ENCODE results near the gene TPPP2.
A peak's percentile ranks its signal among the peaks of the same experiment; 100 is the strongest.

The TPPP2 gene

GRCh38 chr14:21025371-21026273 is 4.4 kb upstream of the TPPP2 start:
- Histone ChIP-seq H3K9me3 (ENCODE audit: control insufficient read depth, insufficient read depth, low read depth, low read length) (no peaks in the 10 kb centered on the region), H3K4me3 (ENCODE audit: low read depth, low read length) (peak overlapping the region; percentile 69), H3K4me1 (ENCODE audit: control insufficient read depth, insufficient read depth, low read length) (peaks cover 10% of the 10 kb centered on the region; the same call in 1 of the 2 replicates), H3K36me3 (ENCODE audit: control insufficient read depth in 2 of 2, insufficient read depth in 1 of 2, low read length in 2 of 2) (peaks cover 0 to 17% of the 10 kb centered on the region in 2 experiments; a peak in 1 of 3 replicates), H3K27ac (ENCODE audit: extremely low read depth, low read depth, low read length) (no peak overlapping the region)
- ChIA-PET POLR2A (interaction anchor here (0.7 to 1.2 kb wide), 3 partner anchors 11 to 46 kb away, joined by 3 to 8 read pairs (median 5); partner anchors contain the start of gene ARHGEF40), CTCF (interaction anchor here (0.5 to 3.7 kb wide), 4 partner anchors 10 to 110 kb away, joined by 3 to 34 read pairs (median 4); no protein-coding TSS in a partner anchor)
- TF ChIP-seq ZNF423 (tag by site-specific recombination; IDR thresholded peaks at IDR 0.05) (no peak), ZSCAN4 (tag by site-specific recombination; IDR thresholded peaks at IDR 0.05) (peak; percentile 34; the same call in 1 of the 2 replicates), ZBTB10 (tag by site-specific recombination; IDR thresholded peaks at IDR 0.05) (peak; percentile 23; the same call in 1 of the 2 replicates), ZNF37A (tag by site-specific recombination; IDR thresholded peaks at IDR 0.05) (no peak), ZNF18 (tag by site-specific recombination; IDR thresholded peaks at IDR 0.05) (no peak)

DNA sequence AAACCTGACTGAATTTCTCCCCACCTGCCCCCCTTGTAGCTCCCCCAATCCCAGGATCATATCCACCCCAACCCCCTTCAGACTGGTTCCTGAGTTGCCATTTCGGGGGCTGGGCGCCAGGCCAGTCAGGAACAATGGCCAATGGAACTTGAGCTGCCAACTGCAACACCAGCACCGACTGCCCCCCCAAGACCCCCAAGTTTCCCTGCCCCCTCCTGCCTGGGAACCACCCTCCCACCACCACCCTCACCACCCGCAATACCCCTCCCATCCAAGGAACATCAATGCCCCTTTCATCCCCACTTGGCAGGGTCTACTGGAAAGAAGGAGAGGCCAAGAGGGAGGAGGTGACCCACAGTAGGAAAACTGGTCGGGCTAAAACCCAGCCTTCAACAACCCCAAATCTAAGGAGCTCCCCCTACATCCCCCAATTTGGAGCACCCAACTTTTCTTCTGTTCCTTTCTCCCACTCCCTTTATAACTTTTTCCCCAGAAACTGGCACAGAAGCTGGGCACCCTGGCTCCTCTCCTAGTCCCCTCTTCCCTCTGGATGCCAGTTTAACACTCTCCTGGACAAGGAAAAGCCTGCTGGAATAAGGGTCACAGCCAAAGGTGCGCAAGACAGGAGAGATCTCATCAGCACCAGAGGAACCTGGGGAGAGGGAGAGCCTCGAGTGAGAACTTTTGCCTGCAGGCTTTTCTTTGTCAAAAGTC is 3.6 kb upstream of the TPPP2 start:
- TF ChIP-seq, protein P1, sequence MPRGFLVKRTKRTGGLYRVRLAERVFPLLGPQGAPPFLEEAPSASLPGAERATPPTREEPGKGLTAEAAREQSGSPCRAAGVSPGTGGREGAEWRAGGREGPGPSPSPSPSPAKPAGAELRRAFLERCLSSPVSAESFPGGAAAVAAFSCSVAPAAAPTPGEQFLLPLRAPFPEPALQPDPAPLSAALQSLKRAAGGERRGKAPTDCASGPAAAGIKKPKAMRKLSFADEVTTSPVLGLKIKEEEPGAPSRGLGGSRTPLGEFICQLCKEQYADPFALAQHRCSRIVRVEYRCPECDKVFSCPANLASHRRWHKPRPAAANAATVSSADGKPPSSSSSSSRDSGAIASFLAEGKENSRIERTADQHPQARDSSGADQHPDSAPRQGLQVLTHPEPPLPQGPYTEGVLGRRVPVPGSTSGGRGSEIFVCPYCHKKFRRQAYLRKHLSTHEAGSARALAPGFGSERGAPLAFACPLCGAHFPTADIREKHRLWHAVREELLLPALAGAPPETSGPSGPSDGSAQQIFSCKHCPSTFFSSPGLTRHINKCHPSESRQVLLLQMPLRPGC (tag by site-specific recombination; IDR thresholded peaks at IDR 0.05), result no peak
- TF ChIP-seq ZNF335 (tag by site-specific recombination; conservative IDR thresholded peaks at IDR 0.05), result 0 out of 2 replicates have a peak, but pooled peaks have one; percentile 24
- TF ChIP-seq HOXD13 (CRISPR knock-in tag; IDR thresholded peaks at IDR 0.05; ENCODE audit: borderline replicate concordance), result no peak
- H3K27ac ChIP-seq (ENCODE audit: extremely low read depth, low read depth, low read length), result no peak overlapping the region
- CTCF ChIA-PET, result interaction anchor here (0.5 to 3.7 kb wide), 6 partner anchors 11 to 109 kb away, joined by 3 to 34 read pairs (median 3); no protein-coding TSS in a partner anchor
- no peaks in the 10 kb centered on the region for H3K9me3 ChIP-seq (ENCODE audit: control insufficient read depth, insufficient read depth, low read depth, low read length)
- H3K4me1 ChIP-seq (ENCODE audit: control insufficient read depth, insufficient read depth, low read length), result peaks cover 10% of the 10 kb centered on the region; the same call in 1 of the 2 replicates
- no peak overlapping the region for H3K4me3 ChIP-seq (ENCODE audit: low read depth, low read length)
- POLR2A ChIA-PET, result interaction anchor here (1.2 kb wide), 1 partner anchor 44 kb away, joined by 8 read pairs; the partner anchor contains the start of gene ARHGEF40
- H3K36me3 ChIP-seq (ENCODE audit: control insufficient read depth in 2 of 2, insufficient read depth in 1 of 2, low read length in 2 of 2), result peaks cover 0 to 9% of the 10 kb centered on the region in 2 experiments; a peak in 1 of 3 replicates

GRCh38 chr14:21026988-21027315 is 3.1 kb upstream of the TPPP2 start:
- POLR2A ChIA-PET, result no interaction called here
- no peak overlapping the region for H3K27ac ChIP-seq (ENCODE audit: extremely low read depth, low read depth, low read length)
- peaks cover 0 to 4% of the 10 kb centered on the region in 2 experiments; a peak in 1 of 3 replicates for H3K36me3 ChIP-seq (ENCODE audit: control insufficient read depth in 2 of 2, insufficient read depth in 1 of 2, low read length in 2 of 2)
- H3K4me1 ChIP-seq (ENCODE audit: control insufficient read depth, insufficient read depth, low read length), result peaks cover 10% of the 10 kb centered on the region; the same call in 1 of the 2 replicates
- no peaks in the 10 kb centered on the region for H3K9me3 ChIP-seq (ENCODE audit: control insufficient read depth, insufficient read depth, low read depth, low read length)
- no peak overlapping the region for H3K4me3 ChIP-seq (ENCODE audit: low read depth, low read length)
- CTCF ChIA-PET, result interaction anchor here (0.6 to 3.7 kb wide), 4 partner anchors 9 to 71 kb away, joined by 3 to 34 read pairs (median 3); no protein-coding TSS in a partner anchor
- TF ChIP-seq ZNF518A (tag by site-specific recombination; conservative IDR thresholded peaks at IDR 0.05; ENCODE audit: low read depth), result no peak
- TF ChIP-seq ZBTB20 (tag by site-specific recombination; IDR thresholded peaks at IDR 0.05), result no peak
- TF ChIP-seq, protein P2, sequence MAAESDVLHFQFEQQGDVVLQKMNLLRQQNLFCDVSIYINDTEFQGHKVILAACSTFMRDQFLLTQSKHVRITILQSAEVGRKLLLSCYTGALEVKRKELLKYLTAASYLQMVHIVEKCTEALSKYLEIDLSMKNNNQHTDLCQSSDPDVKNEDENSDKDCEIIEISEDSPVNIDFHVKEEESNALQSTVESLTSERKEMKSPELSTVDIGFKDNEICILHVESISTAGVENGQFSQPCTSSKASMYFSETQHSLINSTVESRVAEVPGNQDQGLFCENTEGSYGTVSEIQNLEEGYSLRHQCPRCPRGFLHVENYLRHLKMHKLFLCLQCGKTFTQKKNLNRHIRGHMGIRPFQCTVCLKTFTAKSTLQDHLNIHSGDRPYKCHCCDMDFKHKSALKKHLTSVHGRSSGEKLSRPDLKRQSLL (tag by site-specific recombination; IDR thresholded peaks at IDR 0.05), result no peak
